ENCODE results near the gene MPLKIP.

- no peak for TF ChIP-seq EZH2 (IDR thresholded peaks at IDR 0.05; ENCODE audit: insufficient read depth, poor library complexity, severe bottlenecking)
- no peak for TF ChIP-seq EZH2phosphoT487 (IDR thresholded peaks at IDR 0.05; ENCODE audit: insufficient read depth, low read depth)
Measured at GRCh38 chr7:40177071-40177470, 42.6 kb upstream of the MPLKIP start.
